HG03039 (cell line): ENCODE results near the gene CSNK1G1.

ENCODE experiments used
- ATAC-seq: cut with Tn5 transposase; IDR thresholded peaks from one replicate; pipeline ENCODE4 v1.9.1; 2021; ENCODE audit warnings: mild to moderate bottlenecking, moderate library complexity; ENCODE audit not compliant: unreplicated experiment

The CSNK1G1 gene

GRCh38 chr15:64156652-64157331, 199.2 kb downstream of the CSNK1G1 start:
- ATAC-seq = no peak

- no peak for ATAC-seq
These were observed 199.9 kb downstream of the CSNK1G1 start for GRCh38 chr15:64155802-64156651.

- peak; percentile 43 for ATAC-seq
These were observed 202.2 kb downstream of the CSNK1G1 start for GRCh38 chr15:64153480-64154367.

- no peak for ATAC-seq
These were observed 203.2 kb downstream of the CSNK1G1 start for GRCh38 chr15:64152507-64153387.

GRCh38 chr15:64151727-64152506, 204.1 kb downstream of the CSNK1G1 start, which contains the start of gene SNX22:
Gene SNX22, plus strand, starts transcription at chr15:64151731. Its CDS starts 45 bp downstream, at chr15:64151776.
- no peak for ATAC-seq

- no peak for ATAC-seq
These were observed 205.9 kb downstream of the CSNK1G1 start for GRCh38 chr15:64149893-64150578.

- no peak for ATAC-seq
These were observed 206.5 kb downstream of the CSNK1G1 start for GRCh38 chr15:64149424-64149823.

- no peak for ATAC-seq
These were observed 207.4 kb downstream of the CSNK1G1 start for GRCh38 chr15:64148581-64148980.

GRCh38 chr15:64148168-64148567, 207.8 kb downstream of the CSNK1G1 start:
- ATAC-seq = no peak

GRCh38 chr15:64146885-64147681, 208.9 kb downstream of the CSNK1G1 start:
- no peak for ATAC-seq

GRCh38 chr15:64146520-64146884, 209.5 kb downstream of the CSNK1G1 start:
- no peak for ATAC-seq

GRCh38 chr15:64146041-64146440, 209.9 kb downstream of the CSNK1G1 start:
- no peak for ATAC-seq

- ATAC-seq = peak; percentile 51
These were observed 211.2 kb downstream of the CSNK1G1 start for GRCh38 chr15:64144565-64145281.

- peak; percentile 21 for ATAC-seq
These were observed 211.8 kb downstream of the CSNK1G1 start for GRCh38 chr15:64144192-64144564.

GRCh38 chr15:64143276-64143675, 212.7 kb downstream of the CSNK1G1 start:
- ATAC-seq = no peak

- no peak for ATAC-seq
These were observed 214.0 kb downstream of the CSNK1G1 start for GRCh38 chr15:64141798-64142512.
